Fibroblast of skin of right biceps (primary cell): Measurements from ENCODE around the gene ANGPTL2.

Source experiments
- DNase-seq: peaks from one replicate; pipeline ENCODE4 v3.0.0-alpha.2; 2013

ANGPTL2 gene

DNA sequence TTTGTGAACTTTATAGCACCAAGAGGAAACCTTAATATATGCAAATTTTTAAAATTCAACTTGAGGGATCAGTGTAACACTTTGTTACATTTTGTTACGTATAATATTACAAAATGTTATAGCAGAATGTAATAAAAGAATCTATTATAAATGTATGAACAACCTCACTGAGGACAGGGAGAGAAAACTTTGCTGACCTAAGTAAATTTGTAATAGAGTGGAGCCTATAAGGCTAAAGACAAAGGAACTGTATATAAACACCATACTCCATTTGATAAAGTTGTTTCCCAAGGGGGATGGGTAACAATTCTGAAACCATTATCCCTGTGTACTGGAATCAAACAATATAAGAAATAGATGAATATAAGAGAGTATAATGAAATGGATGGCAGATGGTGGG lies 77.3 kb downstream of the ANGPTL2 start:
- DNase-seq = no peak

DNA sequence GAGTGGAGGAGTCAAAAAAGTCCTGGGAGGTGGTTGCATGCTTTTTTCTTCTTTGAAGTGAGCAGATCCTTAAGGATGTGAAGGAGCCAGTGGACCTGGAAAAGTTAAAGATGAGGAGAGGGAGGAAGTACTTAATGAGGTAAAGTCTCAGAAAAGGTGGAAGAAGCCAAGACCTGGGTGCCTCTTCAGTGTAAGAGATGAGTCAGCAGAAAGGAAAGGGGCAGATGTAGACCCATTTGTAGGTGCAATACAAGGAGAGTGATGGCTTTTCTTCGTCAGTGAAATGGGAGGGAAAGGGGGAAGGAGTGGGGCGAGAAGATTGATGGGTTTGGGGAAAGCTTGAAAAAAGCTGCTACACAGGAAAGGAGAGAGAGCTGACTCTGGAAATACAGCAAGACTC lies 82.9 kb downstream of the ANGPTL2 start:
- DNase-seq = no peak

DNA sequence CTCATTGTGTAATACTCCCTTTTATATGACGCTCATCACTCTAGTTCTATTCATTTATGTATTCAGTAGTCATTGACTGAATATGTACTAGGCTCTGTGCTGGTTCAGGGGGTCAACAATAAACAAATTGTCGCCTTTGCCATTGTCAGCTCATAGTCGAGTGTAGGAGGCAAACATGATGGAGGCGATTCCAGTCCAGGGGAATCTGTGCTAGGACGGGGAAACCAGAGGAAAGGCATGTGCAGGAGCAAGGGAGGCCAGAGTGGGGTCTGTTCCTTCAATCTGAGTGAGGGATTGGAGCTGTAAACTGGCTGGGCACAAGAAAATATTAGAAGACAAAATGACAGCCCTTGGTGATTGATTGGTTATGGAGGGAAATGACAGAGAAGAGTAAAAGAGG lies 83.9 kb downstream of the ANGPTL2 start:
- DNase-seq = no peak
